Ovary (tissue), 9 donors: ENCODE measurements around the gene CCT7. TPM values are rescaled to one million over a fixed set of nuclear protein-coding genes. Genes with fewer than 3 reads are reported as not detected.

ENCODE experiments used
- DNase-seq, 5 donors: peaks; one replicate each; pipeline ENCODE4 v3.0.0-alpha.2; 2019 to 2020
- H3K27ac ChIP-seq, 2 donors: fragments of 200-600 bp; one replicate each; pipeline versions ENCODE4 v1.5.1 to v1.8.0; 2019 to 2022
- H3K27me3 ChIP-seq: fragments of 200-600 bp; one replicate; pipeline ENCODE4 v1.8.0; 2022
- H3K36me3 ChIP-seq: fragments of 200-600 bp; sonication (generic); one replicate; pipeline ENCODE4 v1.5.1; 2019
- H3K4me1 ChIP-seq: one replicate; pipeline ENCODE4 v1.8.1; 2013; ENCODE audit warnings: mild to moderate bottlenecking, moderate library complexity; ENCODE audit not compliant: insufficient read depth
- H3K4me3 ChIP-seq: fragments of 200-600 bp; sonication (generic); one replicate; pipeline ENCODE4 v1.5.1; 2017
- H3K9me3 ChIP-seq, 2 donors: fragments of 200-600 bp in 1 of 2; sonication (generic) in 1 of 2; one replicate each; pipeline versions ENCODE4 v1.5.1 to v1.8.1; 2013 to 2019; ENCODE audit warnings: mild to moderate bottlenecking in 1 of 2, moderate library complexity in 1 of 2
- EP300 ChIP-seq: sonication (generic); formaldehyde crosslinking; IDR thresholded peaks from one replicate; pipeline ENCODE4 v1.6.1; 2017; ENCODE audit warnings: antibody characterized with exemption
- POLR2A ChIP-seq: fragments of 450-650 bp; IDR thresholded peaks from one replicate; pipeline ENCODE4 v1.6.1; 2017; ENCODE audit warnings: antibody characterized with exemption, mild to moderate bottlenecking, moderate library complexity
- WGBS, 3 donors: extraction: QIAGEN DNeasy Blood & Tissue Kit in 1 of 3; methylation state at CpG; one replicate each; pipeline versions ENCODE4 v1.1.5 to v1.1.7; 2013 to 2017; 5-methylcytosine and 5-hydroxymethylcytosine counted together
- intact Hi-C, 4 donors: fragments of 100-400 bp; cut with DNase I; formaldehyde crosslinking; loops; one replicate each; pipeline versions ENCODE4 v1.11.0 to v1.15.1; 2022 to 2023
- polyA plus RNA-seq, 2 donors: library from polyadenylated mRNA; stranded (reverse); fragments of 200-250 nt in 1 of 2; fragments of 350-450 nt in 1 of 2; fragmentation: Illumina TruSeq in 1 of 2; extraction: RNeasy Lipid Tissue Mini Kit (QIAGEN cat#74804) in 1 of 2; gene quantifications; one replicate each; pipeline ENCODE4 v1.2.3, GENCODE V29; 2013 to 2014
- total RNA-seq, 7 donors: library from RNA; depleted of rRNA in 2 of 7; stranded (reverse); fragments of >200 nt in 2 of 7; fragmentation: NEBNext Ultra II Directional in 3 of 7; extraction: Animal tissue kit (Norgen Biotek cat#: 25700) in 3 of 7; gene quantifications; one replicate each; pipeline versions ENCODE4 v1.1.0 to v1.2.4, GENCODE V29; 2016 to 2023
- TF ChIP-seq, protein P1 (sequence below), 3 donors: fragments of 450-650 bp in 2 of 3; fragments of 200-600 bp in 1 of 3; IDR thresholded peaks; one replicate each; pipeline versions ENCODE4 v1.5.1 to v1.8.0; 2016 to 2022; ENCODE audit warnings: antibody characterized with exemption in 3 of 3, mild to moderate bottlenecking in 1 of 3
- donor health status: DM: no; HTN: no; CAD: no; lungs with moderate emphysema.
- donor health status: DM: no; HTN: no; CAD: no.
- donor health status: Bipolar disorder and iron deficiency.
- donor health status: DM: yes; HTN: yes; CAD: no.
- donor health status: DM: no; HTN: no; CAD: no.
- donor health status: DM: yes; HTN: yes; CAD: no.

The CCT7 gene
- total and polyA plus RNA-seq, 9 donors: 143 to 289 (median 220) TPM

DNA sequence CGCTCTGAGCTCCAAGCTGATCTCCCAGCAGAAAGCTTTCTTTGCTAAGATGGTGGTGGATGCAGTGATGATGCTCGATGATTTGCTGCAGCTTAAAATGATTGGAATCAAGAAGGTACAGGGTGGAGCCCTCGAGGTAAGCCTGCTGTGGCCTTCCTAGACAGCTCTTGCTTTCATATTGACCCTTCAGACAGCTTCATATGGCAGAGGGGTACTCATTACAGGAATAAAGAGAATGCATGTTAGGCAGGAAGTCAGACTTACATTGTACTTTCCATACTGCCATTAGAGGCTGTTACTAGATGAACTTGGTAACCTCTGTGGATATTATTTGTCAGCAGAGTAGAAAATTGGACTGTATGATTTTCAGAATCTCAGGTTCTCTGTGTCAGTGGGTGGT lies 10.5 kb downstream of the CCT7 start:
- Histone ChIP-seq H3K27ac (no peak overlapping the region), H3K36me3 (no peaks in the 10 kb centered on the region), H3K27me3 (no peaks in the 10 kb centered on the region), H3K4me3 (no peak overlapping the region), H3K4me1 (peaks cover 1% of the 10 kb centered on the region), H3K9me3 (no peaks in the 10 kb centered on the region)
- DNase-seq: no peak
- TF ChIP-seq POLR2A: no peak
- no peak for TF ChIP-seq EP300
- TF ChIP-seq, protein P1, sequence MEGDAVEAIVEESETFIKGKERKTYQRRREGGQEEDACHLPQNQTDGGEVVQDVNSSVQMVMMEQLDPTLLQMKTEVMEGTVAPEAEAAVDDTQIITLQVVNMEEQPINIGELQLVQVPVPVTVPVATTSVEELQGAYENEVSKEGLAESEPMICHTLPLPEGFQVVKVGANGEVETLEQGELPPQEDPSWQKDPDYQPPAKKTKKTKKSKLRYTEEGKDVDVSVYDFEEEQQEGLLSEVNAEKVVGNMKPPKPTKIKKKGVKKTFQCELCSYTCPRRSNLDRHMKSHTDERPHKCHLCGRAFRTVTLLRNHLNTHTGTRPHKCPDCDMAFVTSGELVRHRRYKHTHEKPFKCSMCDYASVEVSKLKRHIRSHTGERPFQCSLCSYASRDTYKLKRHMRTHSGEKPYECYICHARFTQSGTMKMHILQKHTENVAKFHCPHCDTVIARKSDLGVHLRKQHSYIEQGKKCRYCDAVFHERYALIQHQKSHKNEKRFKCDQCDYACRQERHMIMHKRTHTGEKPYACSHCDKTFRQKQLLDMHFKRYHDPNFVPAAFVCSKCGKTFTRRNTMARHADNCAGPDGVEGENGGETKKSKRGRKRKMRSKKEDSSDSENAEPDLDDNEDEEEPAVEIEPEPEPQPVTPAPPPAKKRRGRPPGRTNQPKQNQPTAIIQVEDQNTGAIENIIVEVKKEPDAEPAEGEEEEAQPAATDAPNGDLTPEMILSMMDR (IDR thresholded peaks at IDR 0.05): no peak
- intact Hi-C loops: no loop called here
- WGBS, 3 donors: 90 to 97% (median 92%) methylated on average over 3 of the region's 3 CpGs

DNA sequence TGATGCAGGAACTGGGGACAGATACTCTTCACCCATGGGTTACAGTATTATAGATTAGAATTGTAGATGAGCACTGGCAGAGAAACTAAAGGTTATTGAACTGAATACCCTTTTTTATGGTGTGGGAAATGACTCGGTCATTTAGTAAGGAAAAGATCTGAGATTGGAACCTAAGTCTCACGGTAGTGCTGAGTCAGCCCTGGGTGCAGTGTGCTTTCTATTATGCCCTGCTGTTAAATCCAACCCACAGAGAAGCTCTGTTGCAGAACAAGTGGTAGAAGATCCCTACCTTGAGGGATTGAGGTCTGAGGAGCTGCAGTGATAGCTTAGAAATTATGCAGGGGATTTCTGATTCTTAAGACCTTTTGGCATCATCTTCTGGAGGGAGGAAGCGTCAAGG lies 12.7 kb downstream of the CCT7 start:
- no peak overlapping the region for H3K27ac ChIP-seq
- no peak for DNase-seq
- TF ChIP-seq, protein P1 (IDR thresholded peaks at IDR 0.05): no peak
- TF ChIP-seq POLR2A (no peak), EP300 (no peak)
- no peaks in the 10 kb centered on the region for H3K27me3 ChIP-seq
- no peaks in the 10 kb centered on the region for H3K9me3 ChIP-seq
- no peaks in the 10 kb centered on the region for H3K36me3 ChIP-seq
- intact Hi-C loops: no loop called here
- WGBS, 3 donors: 73 to 82% (median 76%) methylated on average over 3 of the region's 3 CpGs
- no peak overlapping the region for H3K4me3 ChIP-seq
- peaks cover 3% of the 10 kb centered on the region for H3K4me1 ChIP-seq

DNA sequence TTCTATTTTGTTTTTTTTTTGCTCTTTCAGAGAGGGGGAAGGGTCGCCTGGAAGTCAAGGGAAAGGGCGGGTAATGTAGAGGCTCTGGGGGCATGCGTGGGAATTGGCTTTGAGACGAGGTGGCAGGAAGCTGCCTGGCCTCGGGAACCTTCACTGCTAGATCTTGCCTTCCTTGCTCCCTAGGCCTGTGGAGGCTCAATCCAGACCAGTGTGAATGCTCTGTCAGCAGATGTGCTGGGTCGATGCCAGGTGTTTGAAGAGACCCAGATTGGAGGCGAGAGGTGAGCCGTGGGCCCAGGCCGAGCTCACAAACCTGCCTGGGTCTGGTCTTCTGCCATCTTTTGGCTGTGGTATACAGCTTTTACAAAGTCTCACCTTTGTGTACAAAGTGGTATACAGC lies 15.5 kb downstream of the CCT7 start:
- 27 to 51% (median 31%) methylated on average over 9 of the region's 9 CpGs for WGBS, 3 donors
- no peaks in the 10 kb centered on the region for H3K9me3 ChIP-seq
- peaks cover 3% of the 10 kb centered on the region for H3K4me1 ChIP-seq
- no peaks in the 10 kb centered on the region for H3K27me3 ChIP-seq
- intact Hi-C loops: no loop called here
- TF ChIP-seq POLR2A (no peak), EP300 (no peak)
- TF ChIP-seq, protein P1 (IDR thresholded peaks at IDR 0.05): no peak
- peak in 2 of 5 donors; percentile 43 to 51 for DNase-seq
- H3K4me3 ChIP-seq: no peak overlapping the region
- H3K27ac ChIP-seq: no peak overlapping the region
- no peaks in the 10 kb centered on the region for H3K36me3 ChIP-seq

DNA sequence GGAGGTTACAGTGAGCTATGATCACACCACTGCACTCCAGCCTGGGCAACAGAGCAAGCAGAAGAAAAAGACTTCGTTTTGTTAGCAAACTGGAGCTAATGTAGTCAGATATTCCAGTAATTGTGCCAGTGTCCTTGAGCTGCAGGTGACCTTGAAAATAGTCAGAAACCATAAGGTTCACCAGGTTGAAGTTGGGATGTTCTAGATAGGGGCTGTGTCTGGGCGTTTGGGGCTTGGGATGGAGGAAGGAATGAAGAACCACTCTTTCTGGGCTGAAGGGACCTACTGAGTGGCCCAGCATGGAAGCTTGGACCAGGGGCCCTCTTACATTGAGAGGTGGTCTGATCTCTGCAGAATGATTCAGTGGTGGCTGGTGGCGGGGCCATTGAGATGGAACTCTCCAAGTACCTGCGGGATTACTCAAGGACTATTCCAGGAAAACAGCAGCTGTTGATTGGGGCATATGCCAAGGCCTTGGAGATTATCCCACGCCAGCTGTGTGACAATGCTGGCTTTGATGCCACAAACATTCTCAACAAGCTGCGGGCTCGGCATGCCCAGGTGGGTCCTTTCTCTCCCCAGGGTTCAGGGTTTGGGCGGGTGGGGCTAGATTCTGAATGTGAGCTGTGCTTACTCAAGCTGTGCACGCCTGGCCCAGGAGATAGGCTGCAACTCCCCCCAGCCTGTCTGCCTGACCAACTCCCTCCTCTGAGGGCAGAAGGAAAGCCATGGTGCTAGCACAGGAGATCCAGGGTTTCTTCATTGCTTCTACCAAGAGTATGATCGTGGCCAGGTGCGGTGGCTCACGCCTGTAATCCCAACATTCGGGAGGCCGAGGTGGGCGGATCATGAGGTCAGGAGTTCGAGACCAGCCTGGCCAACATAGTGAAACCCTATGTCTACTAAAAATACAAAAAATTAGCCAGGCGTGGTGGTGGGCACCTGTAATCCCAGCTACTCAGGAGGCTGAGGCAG lies 17.1 kb downstream of the CCT7 start:
- no peaks in the 10 kb centered on the region for H3K9me3 ChIP-seq
- no peak overlapping the region for H3K27ac ChIP-seq
- no peaks in the 10 kb centered on the region for H3K36me3 ChIP-seq
- DNase-seq: no peak
- H3K4me1 ChIP-seq: peaks cover 3% of the 10 kb centered on the region
- 53 to 70% (median 57%) methylated on average over 15 to 17 of the region's 17 CpGs for WGBS, 3 donors
- H3K4me3 ChIP-seq: no peak overlapping the region
- H3K27me3 ChIP-seq: no peaks in the 10 kb centered on the region
- intact Hi-C loops: no loop called here
- TF ChIP-seq POLR2A (no peak), EP300 (no peak)
- TF ChIP-seq, protein P1 (IDR thresholded peaks at IDR 0.05): no peak
